Measurements from ENCODE around the gene UCK1. TPM values are rescaled to one million over a fixed set of nuclear protein-coding genes. Genes with fewer than 3 reads are reported as not detected.
"Not testable (repeated sequence)": the region's sequence is repeated elsewhere in the genome, so short reads cannot be mapped to it uniquely, and the experiment has no call there.

The UCK1 gene
- total RNA-seq, 1 experiment from 2014 or later = 33.2 TPM

GRCh38 chr9:131562032-131562959, 31.2 kb upstream of the UCK1 start:
- DNase-seq = peak; percentile 60
- Histone ChIP-seq H3K4me3 (ENCODE audit: insufficient read depth, low read depth, low read length) (no peak overlapping the region), H3K36me3 (replicated peaks; ENCODE audit: control insufficient read depth, insufficient read depth, low read length) (no peaks in the 10 kb centered on the region), H3K27me3 (ENCODE audit: control insufficient read depth, insufficient read depth, low read length) (no peaks in the 10 kb centered on the region)

DNA sequence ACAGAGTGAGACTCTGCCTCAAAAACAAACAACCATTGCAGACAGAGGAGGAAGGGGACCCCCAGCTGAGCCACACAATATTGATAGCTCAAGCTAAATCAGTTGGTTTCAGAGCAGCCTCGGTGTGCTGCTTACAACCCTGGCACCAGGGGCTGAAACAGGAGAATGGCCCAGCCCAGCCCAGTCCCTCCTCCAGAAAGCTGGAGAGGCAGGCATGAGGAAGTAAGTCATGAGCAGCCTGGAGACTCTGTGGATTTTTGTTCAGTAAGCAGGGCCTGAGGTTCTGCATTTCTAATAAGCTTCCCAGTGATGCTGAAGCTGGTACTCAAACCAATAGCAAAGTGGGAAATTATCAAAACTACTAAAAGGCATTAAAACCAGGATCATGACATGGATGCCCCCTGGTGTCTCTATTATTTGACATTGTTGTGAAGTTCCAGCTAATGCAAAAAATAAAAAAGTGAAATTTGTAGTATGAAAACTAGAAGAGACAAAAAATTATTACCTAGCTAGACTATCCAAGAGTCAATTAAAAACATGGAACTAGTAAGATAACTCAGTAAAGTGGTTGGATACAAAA, 28.4 kb upstream of the UCK1 start:
- H3K36me3 ChIP-seq (replicated peaks; ENCODE audit: control insufficient read depth, insufficient read depth, low read length) = no peaks in the 10 kb centered on the region
- DNase-seq = no peak
- H3K4me3 ChIP-seq (ENCODE audit: insufficient read depth, low read depth, low read length) = no peak overlapping the region
- peaks cover 11% of the 10 kb centered on the region for H3K27me3 ChIP-seq (ENCODE audit: control insufficient read depth, insufficient read depth, low read length)

DNA sequence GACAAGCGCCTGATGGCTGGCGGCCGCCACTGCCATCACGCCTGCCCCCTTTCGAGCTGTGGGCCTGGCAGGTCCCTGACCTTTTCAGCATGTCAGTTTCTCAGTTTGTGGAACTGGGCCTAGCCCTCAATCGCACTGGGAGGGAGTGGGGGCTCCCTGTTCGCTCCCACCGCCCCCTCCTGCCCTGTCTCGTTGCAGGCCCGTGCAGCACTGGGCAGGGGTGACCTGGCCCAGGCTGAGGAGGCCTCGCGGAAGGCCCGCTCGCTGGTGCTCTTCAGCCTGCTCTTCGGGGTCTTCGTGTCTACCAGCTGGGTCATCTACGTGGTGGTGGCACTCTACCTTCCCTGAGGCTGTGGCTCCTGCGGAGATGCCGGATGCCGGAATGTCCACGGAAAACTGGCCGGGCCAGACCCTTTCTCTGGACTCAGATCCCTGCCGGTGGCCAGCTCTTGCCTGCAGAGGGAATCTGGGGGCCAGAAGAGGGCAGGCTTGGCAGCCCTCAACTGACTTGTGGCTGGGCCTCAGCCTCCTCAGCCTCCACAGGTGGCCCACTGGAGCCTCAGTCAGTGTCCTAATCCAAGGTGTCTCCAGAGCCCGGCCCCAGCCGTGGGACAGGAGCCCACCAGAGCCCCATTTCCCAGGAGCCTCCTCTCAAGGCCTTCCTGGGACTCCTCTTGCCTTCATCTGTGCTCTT, 26.9 kb upstream of the UCK1 start:
- DNase-seq = peak; percentile 57
- Histone ChIP-seq H3K4me3 (ENCODE audit: insufficient read depth, low read depth, low read length) (no peak overlapping the region), H3K36me3 (replicated peaks; ENCODE audit: control insufficient read depth, insufficient read depth, low read length) (no peaks in the 10 kb centered on the region), H3K27me3 (ENCODE audit: control insufficient read depth, insufficient read depth, low read length) (peaks cover 19% of the 10 kb centered on the region)

DNA sequence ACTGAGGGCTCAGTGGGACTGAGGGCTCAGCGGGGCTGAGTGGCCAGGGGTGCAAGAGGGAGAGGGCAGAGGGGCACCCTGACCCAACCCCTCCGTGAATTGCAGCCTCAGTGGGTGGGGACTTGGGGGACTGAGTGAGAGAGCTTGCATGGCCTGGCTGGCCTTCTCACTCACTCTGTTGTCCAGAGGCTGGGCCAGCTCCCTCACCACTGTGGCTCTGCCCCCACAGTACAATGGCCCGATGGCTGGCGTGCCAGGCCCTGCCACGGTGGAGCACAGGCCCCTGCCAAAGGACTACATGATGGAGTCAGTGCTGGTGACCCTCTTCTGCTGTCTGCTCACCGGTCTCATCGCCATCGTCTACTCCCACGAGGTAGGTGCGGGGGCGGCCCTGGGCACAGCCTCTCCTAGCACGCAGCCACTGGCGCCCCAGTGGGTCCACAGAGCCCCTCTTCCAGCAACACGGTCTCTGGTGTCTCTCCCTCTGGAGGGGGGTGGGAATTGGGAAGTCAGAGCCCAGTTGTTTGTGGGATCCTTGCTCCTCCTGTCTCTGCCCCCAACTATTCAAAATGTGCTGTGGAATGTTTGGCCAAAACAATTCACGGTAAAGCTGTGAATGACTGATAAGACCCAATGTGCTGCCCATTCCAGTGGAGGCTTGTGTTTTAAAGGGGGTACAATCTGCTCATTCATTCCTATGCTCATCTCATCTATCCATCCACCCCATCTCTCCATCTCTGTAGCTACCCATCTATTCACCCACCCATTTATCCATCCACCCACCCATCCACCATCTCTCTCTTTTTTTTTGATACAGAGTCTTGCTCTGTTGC, 25.0 kb upstream of the UCK1 start:
- H3K27me3 ChIP-seq (ENCODE audit: control insufficient read depth, insufficient read depth, low read length) = peaks cover 19% of the 10 kb centered on the region
- no peak for DNase-seq
- no peaks in the 10 kb centered on the region for H3K36me3 ChIP-seq (replicated peaks; ENCODE audit: control insufficient read depth, insufficient read depth, low read length)
- no peak overlapping the region for H3K4me3 ChIP-seq (ENCODE audit: insufficient read depth, low read depth, low read length)

- Histone ChIP-seq H3K27me3 (ENCODE audit: control insufficient read depth, insufficient read depth, low read length) (peaks cover 19% of the 10 kb centered on the region), H3K36me3 (replicated peaks; ENCODE audit: control insufficient read depth, insufficient read depth, low read length) (no peaks in the 10 kb centered on the region), H3K4me3 (ENCODE audit: insufficient read depth, low read depth, low read length) (no peak overlapping the region)
- DNase-seq = peak; percentile 79
These were observed 23.8 kb upstream of the UCK1 start for GRCh38 chr9:131554843-131555351.

- Histone ChIP-seq H3K4me3 (ENCODE audit: insufficient read depth, low read depth, low read length) (no peak overlapping the region), H3K27me3 (ENCODE audit: control insufficient read depth, insufficient read depth, low read length) (peaks cover 19% of the 10 kb centered on the region), H3K36me3 (replicated peaks; ENCODE audit: control insufficient read depth, insufficient read depth, low read length) (no peaks in the 10 kb centered on the region)
- DNase-seq = peak; percentile 74
These were observed 23.2 kb upstream of the UCK1 start for GRCh38 chr9:131554087-131554842.

DNA sequence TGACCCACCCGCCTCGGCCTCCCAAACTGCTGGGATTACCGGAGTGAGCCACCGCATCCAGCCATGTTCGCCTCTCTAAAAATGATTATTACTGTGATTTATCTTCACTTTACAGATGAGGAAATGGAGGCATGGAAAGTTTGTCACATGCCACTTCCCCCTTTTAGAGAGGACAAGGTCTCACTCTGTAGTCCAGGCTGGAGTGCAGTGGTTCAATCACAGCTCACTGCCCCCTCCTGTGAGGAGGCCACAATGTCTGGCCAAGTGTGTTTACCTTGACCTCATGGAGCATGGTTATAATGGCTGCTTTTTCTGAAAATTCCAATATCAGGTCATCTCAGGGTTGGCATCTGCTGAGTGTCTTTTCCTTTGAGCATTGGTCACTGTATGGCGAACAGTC, 21.0 kb upstream of the UCK1 start:
- Histone ChIP-seq H3K27me3 (ENCODE audit: control insufficient read depth, insufficient read depth, low read length) (peaks cover 19% of the 10 kb centered on the region), H3K36me3 (replicated peaks; ENCODE audit: control insufficient read depth, insufficient read depth, low read length) (no peaks in the 10 kb centered on the region), H3K4me3 (ENCODE audit: insufficient read depth, low read depth, low read length) (no peak overlapping the region)
- DNase-seq = no peak

DNA sequence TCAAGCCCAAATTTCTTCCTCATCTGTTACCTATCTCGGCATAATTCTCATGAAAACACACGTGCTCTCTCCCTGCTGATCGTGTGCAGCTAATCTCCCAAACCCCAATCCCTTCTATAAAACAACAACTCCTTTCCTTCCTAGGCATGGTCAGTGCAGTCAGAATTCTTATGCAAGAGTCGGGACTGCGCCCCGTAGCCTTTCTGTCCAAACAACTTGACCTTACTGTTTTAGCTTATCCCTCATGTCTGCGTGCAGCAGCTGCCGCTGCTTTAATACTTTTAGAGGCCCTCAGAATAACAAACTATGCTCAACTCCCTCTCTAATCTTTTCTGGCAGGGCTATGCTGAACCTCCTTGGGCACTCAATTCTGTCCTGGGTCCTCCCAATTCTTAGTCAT, 19.4 kb upstream of the UCK1 start:
- not testable (repeated sequence) for DNase-seq; H3K4me3 ChIP-seq (ENCODE audit: insufficient read depth, low read depth, low read length); H3K36me3 ChIP-seq (replicated peaks; ENCODE audit: control insufficient read depth, insufficient read depth, low read length)
- peaks cover 23% of the 10 kb centered on the region for H3K27me3 ChIP-seq (ENCODE audit: control insufficient read depth, insufficient read depth, low read length)

GRCh38 chr9:131549186-131549585, 18.1 kb upstream of the UCK1 start:
- H3K27me3 ChIP-seq (ENCODE audit: control insufficient read depth, insufficient read depth, low read length) = peaks cover 16% of the 10 kb centered on the region
- not testable (repeated sequence) for DNase-seq; H3K4me3 ChIP-seq (ENCODE audit: insufficient read depth, low read depth, low read length); H3K36me3 ChIP-seq (replicated peaks; ENCODE audit: control insufficient read depth, insufficient read depth, low read length)

GRCh38 chr9:131546336-131547084, 15.4 kb upstream of the UCK1 start:
- Histone ChIP-seq H3K27me3 (ENCODE audit: control insufficient read depth, insufficient read depth, low read length) (peaks cover 10% of the 10 kb centered on the region), H3K4me3 (ENCODE audit: insufficient read depth, low read depth, low read length) (peak overlapping the region; percentile 33), H3K36me3 (replicated peaks; ENCODE audit: control insufficient read depth, insufficient read depth, low read length) (no peaks in the 10 kb centered on the region)
- DNase-seq = peak; percentile 87

DNA sequence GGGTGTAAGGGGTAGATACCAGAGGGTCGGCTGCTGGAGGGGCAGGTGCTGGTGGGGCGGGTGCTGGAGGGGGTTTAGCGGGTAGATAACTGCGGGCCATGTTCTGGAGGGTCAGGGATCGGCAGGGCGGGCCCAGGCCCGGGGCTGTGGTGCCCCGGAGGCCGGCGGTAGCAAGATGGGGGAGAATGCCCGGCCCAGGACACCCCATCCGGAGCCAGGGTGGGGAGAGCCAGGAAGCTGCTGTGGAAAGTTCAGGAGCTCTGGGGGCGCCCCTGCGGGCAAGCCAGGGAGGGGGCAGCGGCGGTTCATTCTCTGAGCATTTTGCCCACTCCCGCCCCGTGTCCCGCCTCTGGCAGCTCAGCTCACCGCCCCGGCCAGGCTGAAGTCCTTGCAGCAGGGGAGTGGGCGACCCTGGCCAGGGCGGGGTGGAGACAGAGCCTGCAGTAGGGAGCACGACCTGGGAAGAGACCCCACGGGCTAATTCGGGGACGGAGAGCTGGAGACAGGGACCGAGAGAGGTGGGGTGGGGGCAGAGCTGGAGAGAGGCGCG, 14.8 kb upstream of the UCK1 start:
- H3K27me3 ChIP-seq (ENCODE audit: control insufficient read depth, insufficient read depth, low read length) = peaks cover 10% of the 10 kb centered on the region
- peak overlapping the region; percentile 33; the same call in 1 of the 2 replicates for H3K4me3 ChIP-seq (ENCODE audit: insufficient read depth, low read depth, low read length)
- DNase-seq = peak; percentile 81
- H3K36me3 ChIP-seq (replicated peaks; ENCODE audit: control insufficient read depth, insufficient read depth, low read length) = no peaks in the 10 kb centered on the region

DNA sequence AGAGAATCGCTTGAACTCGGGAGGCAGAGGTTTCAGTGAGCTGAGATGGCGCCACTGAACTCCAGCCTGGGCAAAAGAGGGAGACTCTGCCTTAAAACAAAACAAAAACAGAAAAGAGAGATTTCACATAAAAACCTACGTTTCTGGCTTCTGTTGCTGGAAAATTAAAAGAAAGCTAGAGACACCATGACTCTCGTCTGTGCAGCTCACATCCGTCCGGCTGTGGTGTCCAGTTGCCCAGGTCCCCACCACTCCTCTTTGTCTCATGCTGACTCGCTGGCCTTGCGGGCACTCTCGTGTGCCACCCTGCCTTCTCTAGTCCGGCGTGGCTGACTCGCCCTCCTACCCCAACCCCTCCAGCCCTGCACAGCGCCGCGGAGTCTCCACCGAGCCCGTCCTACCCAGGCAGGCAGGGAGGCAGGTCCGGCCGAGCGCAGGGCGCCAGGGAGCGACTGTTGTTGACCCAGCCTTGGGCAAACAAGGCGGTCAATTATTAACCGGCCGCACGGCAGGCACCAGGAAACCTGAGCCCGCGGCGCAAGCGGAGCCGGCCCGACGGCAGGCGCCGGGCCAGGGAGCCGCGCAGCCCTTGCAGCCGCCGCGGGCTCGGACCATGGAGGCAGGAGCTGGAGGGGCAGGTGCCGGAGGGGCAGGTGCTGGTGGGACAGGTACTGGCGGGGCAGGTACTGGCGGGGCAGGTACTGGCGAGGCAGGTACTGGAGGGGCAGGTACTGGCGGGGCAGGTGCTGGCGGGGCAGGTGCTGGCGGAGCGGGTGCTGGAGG, 14.1 kb upstream of the UCK1 start, which contains the start of gene PRRT1B:
PRRT1B (plus strand) TSS at position 521 of the 783 bp plus-strand sequence; CDS start at position 614, 93 bp downstream.
- Histone ChIP-seq H3K36me3 (replicated peaks; ENCODE audit: control insufficient read depth, insufficient read depth, low read length) (no peaks in the 10 kb centered on the region), H3K4me3 (ENCODE audit: insufficient read depth, low read depth, low read length) (peak within 1 kb of the TSS; percentile 33), H3K27me3 (ENCODE audit: control insufficient read depth, insufficient read depth, low read length) (peaks cover 10% of the 10 kb centered on the region)
- DNase-seq = peak; percentile 73
